Activated CD4-positive, CD25-positive, alpha-beta regulatory T cell treated with anti-CD3 and anti-CD28 coated beads, Interleukin-2, amount 50 U/mL, for 72 hours (primary cell): ENCODE data around the gene ZNF513.
"Not testable (repeated sequence)": the region's sequence is repeated elsewhere in the genome, so short reads cannot be mapped to it uniquely, and the experiment has no call there.

ENCODE experiments used
- DNase-seq: peaks from one replicate; pipeline ENCODE4 v3.0.0; 2021

Gene ZNF513

DNA sequence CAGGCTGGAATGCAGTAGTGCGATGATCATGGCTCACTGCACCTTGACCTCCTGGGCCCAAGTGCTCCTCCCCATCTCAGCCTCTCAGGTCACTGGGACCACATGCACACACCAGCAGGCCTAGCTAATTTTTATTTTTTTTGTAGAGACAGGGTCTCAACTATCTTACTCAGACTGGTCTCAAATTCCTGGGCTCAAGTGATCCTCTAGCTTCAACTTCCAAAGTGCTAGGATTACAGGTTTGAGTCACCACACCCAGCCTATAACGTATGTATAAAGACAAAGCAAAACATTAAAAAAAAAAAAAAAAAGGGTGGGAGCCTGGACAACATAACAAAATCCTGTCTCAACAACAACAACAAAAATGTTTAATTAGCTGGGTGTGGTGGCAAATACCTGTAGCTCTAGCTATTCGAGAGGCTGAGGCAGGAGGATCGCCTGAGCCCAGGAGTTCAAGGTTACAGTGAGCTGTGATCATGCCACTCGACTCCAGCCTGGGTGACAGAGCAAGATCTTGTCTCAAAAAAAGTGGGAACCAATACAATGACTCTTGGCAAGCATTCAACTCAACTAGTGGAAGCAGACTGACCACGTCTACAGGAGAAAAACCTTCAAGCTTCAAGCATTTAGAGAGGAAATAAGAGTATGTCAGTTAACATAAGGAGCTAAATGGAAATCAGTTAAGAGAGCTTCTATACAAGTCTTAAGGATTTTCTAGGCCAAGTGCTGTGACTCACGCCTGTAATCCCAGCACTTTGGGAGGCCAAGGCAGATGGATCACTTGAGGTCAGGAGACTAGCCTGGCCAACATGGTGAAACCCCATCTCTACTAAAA lies 26.6 kb downstream of the ZNF513 start:
- no peak for DNase-seq

DNA sequence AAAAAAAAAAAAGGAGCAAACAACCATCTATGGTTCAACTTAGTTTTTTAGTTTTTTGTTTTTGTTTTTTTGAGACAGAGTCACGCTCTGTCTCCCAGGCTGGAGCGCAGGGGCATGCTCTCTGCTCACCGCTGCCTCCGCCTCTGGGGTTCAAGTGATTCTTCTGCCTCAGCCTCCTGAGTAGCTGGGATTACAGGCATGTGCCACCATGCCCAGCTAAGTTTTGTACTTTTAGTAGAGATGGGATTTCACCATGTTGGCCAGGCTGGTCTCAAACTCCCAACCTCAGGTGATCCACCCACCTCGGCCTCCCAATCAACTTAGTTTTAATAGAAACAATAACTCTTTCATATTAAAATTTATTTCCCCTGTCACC lies 27.2 kb downstream of the ZNF513 start:
- DNase-seq, result not testable (repeated sequence)

DNA sequence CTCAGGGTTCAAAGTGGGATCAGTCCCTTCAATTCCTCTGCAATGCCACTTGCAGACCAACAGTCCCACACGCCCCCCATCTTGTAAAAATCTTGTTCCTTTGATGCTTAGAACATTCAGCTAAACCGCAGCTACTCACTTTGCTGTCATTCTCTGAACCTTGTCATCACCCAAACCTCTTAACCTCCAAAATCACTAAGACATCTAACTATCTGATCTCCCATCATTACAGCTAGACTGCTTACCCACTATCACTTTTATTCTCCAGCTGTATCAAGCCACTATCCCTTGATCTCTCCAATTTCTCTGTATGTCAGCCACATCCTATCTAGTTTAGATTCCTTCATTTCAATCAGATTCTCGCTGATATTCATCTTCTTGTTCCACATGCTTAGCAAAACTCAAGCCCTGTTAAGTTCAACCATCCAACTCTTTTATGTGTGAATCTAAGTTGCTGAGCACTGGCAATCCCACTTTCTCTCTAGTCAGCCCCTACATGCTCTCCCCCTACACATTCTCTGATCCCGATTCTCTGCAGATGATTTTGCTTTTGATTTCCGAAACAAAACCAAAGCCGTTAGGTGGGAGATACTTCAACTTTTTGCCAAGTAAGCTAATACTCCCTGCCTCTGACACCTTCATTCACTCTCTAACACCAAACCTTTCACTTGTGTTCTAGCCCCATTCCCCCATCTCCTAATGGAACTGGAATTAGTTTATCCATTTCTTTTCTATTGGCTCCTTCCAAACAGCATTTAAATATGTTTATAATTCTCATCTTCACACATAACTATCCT lies 28.5 kb downstream of the ZNF513 start:
- no peak for DNase-seq

DNA sequence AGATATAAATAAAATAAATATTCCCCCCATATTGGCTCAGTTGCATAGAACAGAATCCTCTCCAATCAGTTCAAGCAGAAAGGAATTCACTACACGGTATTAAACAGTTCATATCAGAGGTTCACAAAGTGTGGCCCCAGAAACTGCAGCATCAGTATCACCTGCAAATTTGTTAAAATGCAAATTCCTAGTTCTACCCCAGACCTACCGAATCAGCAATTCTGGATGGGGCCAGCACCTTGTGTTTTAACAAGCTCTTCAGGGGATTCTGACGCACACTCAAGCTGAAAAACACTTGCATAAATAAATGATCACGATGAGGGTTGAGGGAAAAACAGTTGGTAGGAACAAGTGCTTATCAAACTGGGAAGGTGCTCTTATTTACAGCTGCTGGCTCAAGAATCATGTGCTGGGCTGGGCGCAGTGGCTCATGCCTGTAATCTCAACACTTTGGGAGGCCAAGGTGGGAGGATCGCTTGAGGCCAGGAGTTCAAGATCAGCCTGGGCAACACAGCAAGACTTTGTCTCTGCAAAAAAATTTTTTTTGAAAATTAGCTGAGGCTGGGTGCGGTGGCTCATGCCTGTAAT lies 30.3 kb downstream of the ZNF513 start:
- no peak for DNase-seq

DNA sequence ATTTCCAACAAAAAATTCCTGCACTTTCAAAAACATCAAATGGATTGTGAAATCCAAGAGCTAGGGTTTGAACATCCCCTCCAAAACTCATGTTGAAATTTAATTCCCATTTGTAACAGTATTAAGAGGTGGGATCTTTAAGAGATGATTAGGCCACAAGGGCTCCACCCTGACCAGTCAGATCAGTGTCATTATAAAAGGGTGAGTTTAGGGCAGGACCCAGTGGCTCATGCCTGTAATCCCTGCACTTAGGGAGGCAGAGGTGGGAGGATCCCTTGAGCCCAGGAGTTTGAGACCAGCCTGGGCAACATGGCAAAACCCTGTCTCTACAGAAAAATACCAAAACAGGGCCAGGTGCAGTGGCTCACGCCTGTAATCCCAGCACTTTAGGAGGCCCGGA lies 32.9 kb downstream of the ZNF513 start:
- DNase-seq, result no peak

DNA sequence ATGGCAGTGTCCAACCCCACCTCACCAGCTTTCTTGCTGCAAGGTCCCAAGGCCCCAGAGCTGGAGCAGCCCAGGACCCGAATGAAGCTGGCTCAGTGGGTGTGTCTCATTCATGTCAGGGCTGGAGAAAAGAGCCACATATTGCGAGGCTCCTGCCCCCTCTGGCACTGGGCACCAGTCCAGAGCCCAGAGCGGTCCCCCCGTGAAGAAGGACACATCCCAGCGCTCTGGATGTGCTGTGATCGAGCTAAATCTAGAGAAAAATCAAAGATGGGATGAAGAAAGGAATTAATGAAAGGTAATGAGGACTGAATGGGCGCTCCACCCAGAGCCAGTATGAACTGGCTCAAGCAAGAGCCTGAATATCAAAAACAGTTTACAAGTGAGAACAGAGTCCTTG lies 44.4 kb downstream of the ZNF513 start:
- no peak for DNase-seq

DNA sequence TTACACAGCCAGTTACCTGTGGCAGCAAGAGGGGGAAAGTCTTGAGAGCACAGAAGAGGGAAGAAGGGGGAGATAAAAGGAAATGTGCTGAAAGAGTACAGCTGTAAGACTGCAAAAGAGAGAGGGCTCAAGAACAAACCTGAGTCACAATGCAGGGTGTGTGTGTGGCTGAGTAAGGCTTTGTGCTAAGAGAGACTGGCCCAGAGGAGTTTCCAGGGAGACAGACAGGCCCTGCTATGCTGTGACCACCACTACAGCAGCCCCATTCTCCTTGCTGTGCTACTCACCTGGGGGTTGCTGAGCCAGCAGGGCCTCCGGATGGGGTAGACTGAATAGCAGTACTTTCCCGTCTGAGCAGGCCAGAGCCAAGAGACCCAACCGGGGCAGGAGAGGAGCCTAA lies 45.2 kb downstream of the ZNF513 start:
- no peak for DNase-seq
